Calu3 (cell line): ENCODE data around the gene CACNB4. TPM values are rescaled to one million over a fixed set of nuclear protein-coding genes. Genes with fewer than 3 reads are reported as not detected.

ENCODE experiments used
- BruUV-seq: library from RNA; stranded (reverse); fragments of 400-500 nt; replicated peaks from 2 replicates; lab custom pipeline; 2021; lab: Mats Ljungman, UMichigan
- CTCF ChIA-PET: fragments of 300-600 bp; sonication (Branson Sonifier 250); formaldehyde crosslinking; loops from one replicate; lab custom pipeline; 2022; ENCODE audit warnings: antibody characterized with exemption; lab: Charles Lee
- DNase-seq: peaks from one replicate; pipeline ENCODE4 v3.0.0; 2022
- H3K27ac Mint-ChIP-seq: one replicate; pipeline ENCODE4 v1.8.0; 2022; ENCODE audit warnings: mixed read lengths; ENCODE audit not compliant: unreplicated experiment
- H3K27me3 Mint-ChIP-seq: one replicate; pipeline ENCODE4 v1.8.0; 2022; ENCODE audit warnings: mixed read lengths; ENCODE audit not compliant: unreplicated experiment
- H3K36me3 Mint-ChIP-seq: one replicate; pipeline ENCODE4 v1.8.0; 2022; ENCODE audit warnings: mild to moderate bottlenecking, moderate library complexity, mixed read lengths; ENCODE audit not compliant: insufficient read depth, unreplicated experiment
- H3K4me1 Mint-ChIP-seq: one replicate; pipeline ENCODE4 v1.8.0; 2022; ENCODE audit warnings: mild to moderate bottlenecking, low read depth, mixed read lengths; ENCODE audit not compliant: unreplicated experiment
- H3K4me3 Mint-ChIP-seq: one replicate; pipeline ENCODE4 v1.8.0; 2022; ENCODE audit warnings: mild to moderate bottlenecking, low read depth, moderate library complexity, mixed read lengths; ENCODE audit not compliant: unreplicated experiment
- H3K9me3 Mint-ChIP-seq: one replicate; pipeline ENCODE4 v1.8.0; 2022; ENCODE audit warnings: low read depth, mixed read lengths; ENCODE audit not compliant: unreplicated experiment
- intact Hi-C: fragments of 100-400 bp; cut with micrococcal nuclease; formaldehyde crosslinking; loops from one replicate; pipeline ENCODE4 v1.10.0; 2022; ENCODE audit not compliant: unreplicated experiment
- total RNA-seq: library from RNA; stranded (reverse); gene quantifications from 2 replicates; pipeline ENCODE4 v1.2.3, GENCODE V29; 2022
- TF ChIP-seq, protein P1 (sequence below): fragments of 200-600 bp; IDR thresholded peaks from one replicate; pipeline ENCODE4 v1.8.0; 2022; ENCODE audit warnings: antibody characterized with exemption; ENCODE audit not compliant: unreplicated experiment

Gene CACNB4
- total RNA-seq, 1 experiment from 2014 or later, result 0.33 TPM

GRCh38 chr2:151927501-151928221 lies 171.2 kb downstream of the CACNB4 start:
- TF ChIP-seq, protein P1, sequence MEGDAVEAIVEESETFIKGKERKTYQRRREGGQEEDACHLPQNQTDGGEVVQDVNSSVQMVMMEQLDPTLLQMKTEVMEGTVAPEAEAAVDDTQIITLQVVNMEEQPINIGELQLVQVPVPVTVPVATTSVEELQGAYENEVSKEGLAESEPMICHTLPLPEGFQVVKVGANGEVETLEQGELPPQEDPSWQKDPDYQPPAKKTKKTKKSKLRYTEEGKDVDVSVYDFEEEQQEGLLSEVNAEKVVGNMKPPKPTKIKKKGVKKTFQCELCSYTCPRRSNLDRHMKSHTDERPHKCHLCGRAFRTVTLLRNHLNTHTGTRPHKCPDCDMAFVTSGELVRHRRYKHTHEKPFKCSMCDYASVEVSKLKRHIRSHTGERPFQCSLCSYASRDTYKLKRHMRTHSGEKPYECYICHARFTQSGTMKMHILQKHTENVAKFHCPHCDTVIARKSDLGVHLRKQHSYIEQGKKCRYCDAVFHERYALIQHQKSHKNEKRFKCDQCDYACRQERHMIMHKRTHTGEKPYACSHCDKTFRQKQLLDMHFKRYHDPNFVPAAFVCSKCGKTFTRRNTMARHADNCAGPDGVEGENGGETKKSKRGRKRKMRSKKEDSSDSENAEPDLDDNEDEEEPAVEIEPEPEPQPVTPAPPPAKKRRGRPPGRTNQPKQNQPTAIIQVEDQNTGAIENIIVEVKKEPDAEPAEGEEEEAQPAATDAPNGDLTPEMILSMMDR, result no peak
- Mint-ChIP-seq H3K4me3 (no peak overlapping the region), H3K27me3 (peaks cover 27% of the 10 kb centered on the region), H3K36me3 (no peaks in the 10 kb centered on the region), H3K27ac (no peak overlapping the region), H3K9me3 (no peaks in the 10 kb centered on the region), H3K4me1 (peaks cover 19% of the 10 kb centered on the region)
- CTCF ChIA-PET, result interaction anchor here (0.6 kb wide), 1 partner anchor 144 kb away, joined by 3 read pairs; no protein-coding TSS in a partner anchor
- no TSS peak for BruUV-seq
- intact Hi-C loops, result no loop called here
- peak; percentile 18 for DNase-seq

- peak; percentile 78 for DNase-seq
- CTCF ChIA-PET, result interaction anchor here (0.7 kb wide), 1 partner anchor 10 kb away, joined by 3 read pairs; no protein-coding TSS in a partner anchor
- H3K36me3 Mint-ChIP-seq, result no peaks in the 10 kb centered on the region
- H3K27ac Mint-ChIP-seq, result no peak overlapping the region
- TF ChIP-seq, protein P1, result no peak
- intact Hi-C loops, result no loop called here
- no peak overlapping the region for H3K4me3 Mint-ChIP-seq
- peaks cover 27% of the 10 kb centered on the region for H3K27me3 Mint-ChIP-seq
- no TSS peak for BruUV-seq
- H3K4me1 Mint-ChIP-seq, result peaks cover 19% of the 10 kb centered on the region
- H3K9me3 Mint-ChIP-seq, result no peaks in the 10 kb centered on the region
These were observed 175.8 kb downstream of the CACNB4 start for GRCh38 chr2:151922845-151923666.

DNA sequence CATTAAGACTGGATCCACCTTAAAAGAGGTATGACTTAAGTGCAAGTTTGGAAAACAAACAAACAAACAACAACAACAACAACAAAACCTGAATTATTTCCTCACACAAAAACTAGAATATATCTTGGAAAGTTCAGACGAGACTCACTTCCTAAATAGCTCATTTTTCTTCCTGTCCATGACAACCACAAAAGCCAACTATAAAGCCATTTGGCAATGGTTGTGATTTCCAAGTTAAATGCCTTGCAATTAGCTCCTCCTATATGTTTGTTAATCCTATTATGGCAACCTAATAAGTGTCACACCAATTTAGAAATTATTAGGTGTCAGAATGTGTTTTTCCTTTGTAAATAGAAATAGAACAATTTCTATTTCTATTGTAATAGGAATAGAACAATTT lies 179.1 kb downstream of the CACNB4 start:
- no TSS peak for BruUV-seq
- no peak overlapping the region for H3K27ac Mint-ChIP-seq
- CTCF ChIA-PET, result interaction anchor here (0.5 kb wide), 1 partner anchor 95 kb away, joined by 3 read pairs; no protein-coding TSS in a partner anchor
- H3K4me3 Mint-ChIP-seq, result no peak overlapping the region
- H3K27me3 Mint-ChIP-seq, result no peaks in the 10 kb centered on the region
- no peaks in the 10 kb centered on the region for H3K9me3 Mint-ChIP-seq
- DNase-seq, result no peak
- TF ChIP-seq, protein P1, result no peak
- intact Hi-C loops, result no loop called here
- H3K4me1 Mint-ChIP-seq, result peaks cover 8% of the 10 kb centered on the region
- no peaks in the 10 kb centered on the region for H3K36me3 Mint-ChIP-seq

DNA sequence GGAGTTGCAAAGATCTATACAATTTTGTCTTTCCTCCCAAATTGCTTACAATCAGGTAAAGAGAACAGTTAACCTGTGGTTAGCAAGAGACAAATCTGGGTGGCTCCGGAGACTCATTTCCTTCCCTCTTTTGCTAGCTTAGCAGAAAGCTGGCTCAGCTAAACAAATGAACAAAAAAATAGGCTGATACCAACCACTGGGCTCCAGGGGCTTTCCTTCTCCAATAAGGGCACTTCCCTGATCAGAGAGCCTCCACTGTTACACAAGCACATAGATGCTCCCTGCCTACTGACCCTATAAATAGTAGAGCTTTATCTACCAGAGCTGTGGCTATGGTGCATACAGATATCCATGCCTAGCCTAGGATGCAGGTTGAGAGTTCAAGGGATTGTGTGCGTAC lies 180.5 kb downstream of the CACNB4 start:
- H3K27me3 Mint-ChIP-seq, result peaks cover 14% of the 10 kb centered on the region
- no peaks in the 10 kb centered on the region for H3K9me3 Mint-ChIP-seq
- intact Hi-C loops, result no loop called here
- H3K4me1 Mint-ChIP-seq, result peaks cover 5% of the 10 kb centered on the region
- TF ChIP-seq, protein P1, result no peak
- H3K27ac Mint-ChIP-seq, result no peak overlapping the region
- no TSS peak for BruUV-seq
- no peaks in the 10 kb centered on the region for H3K36me3 Mint-ChIP-seq
- DNase-seq, result no peak
- CTCF ChIA-PET, result no interaction called here
- no peak overlapping the region for H3K4me3 Mint-ChIP-seq
